Right cardiac atrium (tissue), 5 donors: ENCODE measurements around the gene PRKN. TPM values are rescaled to one million over a fixed set of nuclear protein-coding genes. Genes with fewer than 3 reads are reported as not detected.

Source experiments
- ATAC-seq, 2 donors: fragments of 200-7000 bp; cut with Tn5 transposase; one replicate each; pipeline versions ENCODE4 v1.8.0 to v1.9.1; 2020; ENCODE audit warnings: moderate library complexity in 2 of 2, mild to moderate bottlenecking in 1 of 2
- DNase-seq, 3 donors: peaks; one replicate each; pipeline ENCODE4 v3.0.0-alpha.2; 2020
- H3K27ac ChIP-seq: one replicate; pipeline ENCODE4 v1.5.1; 2013; ENCODE audit warnings: mild to moderate bottlenecking, low read length, control low read depth, moderate library complexity
- H3K27me3 ChIP-seq: one replicate; pipeline ENCODE4 v1.6.1; 2013; ENCODE audit not compliant: control insufficient read depth, insufficient read depth
- H3K4me1 ChIP-seq: one replicate; pipeline ENCODE4 v1.6.1; 2013; ENCODE audit warnings: low read length; ENCODE audit not compliant: control insufficient read depth, insufficient read depth
- H3K4me3 ChIP-seq: one replicate; pipeline ENCODE4 v1.5.1; 2013; ENCODE audit warnings: low read length, control low read depth
- H3K9me3 ChIP-seq: one replicate; pipeline ENCODE4 v1.6.1; 2013; ENCODE audit warnings: low read length; ENCODE audit not compliant: control insufficient read depth
- WGBS: extraction: QIAGEN DNeasy Blood & Tissue Kit; methylation state at CpG from one replicate; pipeline ENCODE4 v1.1.7; 2013; 5-methylcytosine and 5-hydroxymethylcytosine counted together
- intact Hi-C, 4 donors: fragments of 100-400 bp; cut with DNase I; formaldehyde crosslinking; loops; one replicate each; pipeline versions ENCODE4 v1.11.0 to v1.14.0; 2022 to 2023
- polyA plus RNA-seq: library from polyadenylated mRNA; stranded (reverse); fragments of 200-250 nt; gene quantifications from one replicate; pipeline ENCODE4 v1.2.3, GENCODE V29; 2013
- total RNA-seq, 4 donors: library from RNA; stranded (reverse); fragmentation: NEBNext Ultra II Directional; extraction: Animal tissue kit (Norgen Biotek cat#: 25700); gene quantifications; one replicate each; pipeline ENCODE4 v1.2.1, GENCODE V29; 2021
- donor health status: healthy with polysubstance abuse.
- donor health status: DM: no; HTN: yes; CAD: no.
- donor health status: DM: no; HTN: no; CAD: no.
- donor health status: DM: no; HTN: yes; CAD: no; lungs with severe emphysema.
- donor health status: DM: yes; HTN: yes; CAD: no.

Gene PRKN
- total and polyA plus RNA-seq, 5 donors = 9.6 to 33.0 (median 24.8) TPM

GRCh38 chr6:161590961-161591627 is 1136.5 kb downstream of the PRKN start:
- H3K9me3 ChIP-seq = peaks cover 2% of the 10 kb centered on the region
- H3K4me1 ChIP-seq = no peaks in the 10 kb centered on the region
- H3K27ac ChIP-seq = no peak overlapping the region
- no peak overlapping the region for H3K4me3 ChIP-seq
- no peaks in the 10 kb centered on the region for H3K27me3 ChIP-seq
- ATAC-seq (no peak), DNase-seq (no peak)
- intact Hi-C loops = no loop called here
- WGBS = 58% methylated on average over 5 of the region's 5 CpGs

GRCh38 chr6:161586887-161587286 is 1140.7 kb downstream of the PRKN start:
- no peak overlapping the region for H3K4me3 ChIP-seq
- no peaks in the 10 kb centered on the region for H3K27me3 ChIP-seq
- no peaks in the 10 kb centered on the region for H3K9me3 ChIP-seq
- H3K4me1 ChIP-seq = no peaks in the 10 kb centered on the region
- WGBS = 64% methylated on average over 2 of the region's 2 CpGs
- ATAC-seq (no peak), DNase-seq (no peak)
- no peak overlapping the region for H3K27ac ChIP-seq
- intact Hi-C loops = no loop called here

- intact Hi-C loops = no loop called here
- DNase-seq (no peak), ATAC-seq (no peak)
- Histone ChIP-seq H3K4me3 (no peak overlapping the region), H3K4me1 (no peaks in the 10 kb centered on the region), H3K9me3 (no peaks in the 10 kb centered on the region), H3K27ac (no peak overlapping the region), H3K27me3 (no peaks in the 10 kb centered on the region)
- 79% methylated on average over 8 of the region's 8 CpGs for WGBS
Measured at GRCh38 chr6:161584621-161585340, 1142.8 kb downstream of the PRKN start.

GRCh38 chr6:161584051-161584450 is 1143.5 kb downstream of the PRKN start:
- 50% methylated on average over 1 of the region's 1 CpG for WGBS
- H3K4me3 ChIP-seq = no peak overlapping the region
- no peaks in the 10 kb centered on the region for H3K27me3 ChIP-seq
- no peaks in the 10 kb centered on the region for H3K4me1 ChIP-seq
- no peak for ATAC-seq
- DNase-seq = no peak
- intact Hi-C loops = no loop called here
- no peak overlapping the region for H3K27ac ChIP-seq
- H3K9me3 ChIP-seq = no peaks in the 10 kb centered on the region

GRCh38 chr6:161583584-161583983 is 1144.0 kb downstream of the PRKN start:
- DNase-seq (no peak), ATAC-seq (no peak)
- intact Hi-C loops = no loop called here
- Histone ChIP-seq H3K27me3 (no peaks in the 10 kb centered on the region), H3K4me3 (no peak overlapping the region), H3K9me3 (no peaks in the 10 kb centered on the region), H3K27ac (no peak overlapping the region), H3K4me1 (no peaks in the 10 kb centered on the region)
- WGBS = 95% methylated on average over 5 of the region's 5 CpGs

GRCh38 chr6:161578478-161578877 is 1149.1 kb downstream of the PRKN start:
- peak in 1 of 2 donors; percentile 21 for ATAC-seq
- Histone ChIP-seq H3K4me3 (no peak overlapping the region), H3K9me3 (no peaks in the 10 kb centered on the region), H3K27ac (no peak overlapping the region), H3K4me1 (no peaks in the 10 kb centered on the region), H3K27me3 (no peaks in the 10 kb centered on the region)
- no peak for DNase-seq
- intact Hi-C loops = no loop called here
- WGBS = 50% methylated on average over 3 of the region's 3 CpGs

- 81% methylated on average over 13 of the region's 13 CpGs for WGBS
- H3K9me3 ChIP-seq = no peaks in the 10 kb centered on the region
- DNase-seq (no peak), ATAC-seq (no peak)
- no peak overlapping the region for H3K4me3 ChIP-seq
- no peak overlapping the region for H3K27ac ChIP-seq
- no peaks in the 10 kb centered on the region for H3K4me1 ChIP-seq
- intact Hi-C loops = no loop called here
- no peaks in the 10 kb centered on the region for H3K27me3 ChIP-seq
Measured at GRCh38 chr6:161575523-161576254, 1151.9 kb downstream of the PRKN start.

GRCh38 chr6:161568885-161569456 is 1158.6 kb downstream of the PRKN start:
- H3K27ac ChIP-seq = no peak overlapping the region
- ATAC-seq (no peak), DNase-seq (no peak)
- intact Hi-C loops = no loop called here
- no peaks in the 10 kb centered on the region for H3K4me1 ChIP-seq
- 90% methylated on average over 6 of the region's 6 CpGs for WGBS
- H3K4me3 ChIP-seq = no peak overlapping the region
- no peaks in the 10 kb centered on the region for H3K9me3 ChIP-seq
- no peaks in the 10 kb centered on the region for H3K27me3 ChIP-seq

- no peaks in the 10 kb centered on the region for H3K4me1 ChIP-seq
- ATAC-seq = no peak
- no peak overlapping the region for H3K27ac ChIP-seq
- no peaks in the 10 kb centered on the region for H3K27me3 ChIP-seq
- 89% methylated on average over 3 of the region's 3 CpGs for WGBS
- intact Hi-C loops = no loop called here
- H3K9me3 ChIP-seq = no peaks in the 10 kb centered on the region
- DNase-seq = no peak
- H3K4me3 ChIP-seq = no peak overlapping the region
Measured at GRCh38 chr6:161564952-161565351, 1162.6 kb downstream of the PRKN start.

- Histone ChIP-seq H3K9me3 (no peaks in the 10 kb centered on the region), H3K4me3 (no peak overlapping the region), H3K4me1 (no peaks in the 10 kb centered on the region), H3K27ac (no peak overlapping the region), H3K27me3 (no peaks in the 10 kb centered on the region)
- intact Hi-C loops = loop anchor here in 1 of 4 donors (2.0 kb wide), 1 partner anchor 53 kb away; no protein-coding TSS in a partner anchor
- WGBS = 92% methylated on average over 9 of the region's 9 CpGs
- no peak for DNase-seq
- ATAC-seq = no peak
Measured at GRCh38 chr6:161561908-161562307, 1165.7 kb downstream of the PRKN start.
